GM18868 (cell line): Measurements from ENCODE around the gene GIPC3.

Source experiments
- ATAC-seq: cut with Tn5 transposase; IDR thresholded peaks from one replicate; pipeline ENCODE4 v1.9.1; 2021; ENCODE audit warnings: mild to moderate bottlenecking, moderate library complexity; ENCODE audit not compliant: unreplicated experiment

The GIPC3 gene, protein sequence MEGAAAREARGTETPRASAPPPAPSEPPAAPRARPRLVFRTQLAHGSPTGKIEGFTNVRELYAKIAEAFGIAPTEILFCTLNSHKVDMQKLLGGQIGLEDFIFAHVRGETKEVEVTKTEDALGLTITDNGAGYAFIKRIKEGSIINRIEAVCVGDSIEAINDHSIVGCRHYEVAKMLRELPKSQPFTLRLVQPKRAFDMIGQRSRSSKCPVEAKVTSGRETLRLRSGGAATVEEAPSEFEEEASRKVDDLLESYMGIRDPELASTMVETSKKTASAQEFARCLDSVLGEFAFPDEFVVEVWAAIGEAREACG

DNA sequence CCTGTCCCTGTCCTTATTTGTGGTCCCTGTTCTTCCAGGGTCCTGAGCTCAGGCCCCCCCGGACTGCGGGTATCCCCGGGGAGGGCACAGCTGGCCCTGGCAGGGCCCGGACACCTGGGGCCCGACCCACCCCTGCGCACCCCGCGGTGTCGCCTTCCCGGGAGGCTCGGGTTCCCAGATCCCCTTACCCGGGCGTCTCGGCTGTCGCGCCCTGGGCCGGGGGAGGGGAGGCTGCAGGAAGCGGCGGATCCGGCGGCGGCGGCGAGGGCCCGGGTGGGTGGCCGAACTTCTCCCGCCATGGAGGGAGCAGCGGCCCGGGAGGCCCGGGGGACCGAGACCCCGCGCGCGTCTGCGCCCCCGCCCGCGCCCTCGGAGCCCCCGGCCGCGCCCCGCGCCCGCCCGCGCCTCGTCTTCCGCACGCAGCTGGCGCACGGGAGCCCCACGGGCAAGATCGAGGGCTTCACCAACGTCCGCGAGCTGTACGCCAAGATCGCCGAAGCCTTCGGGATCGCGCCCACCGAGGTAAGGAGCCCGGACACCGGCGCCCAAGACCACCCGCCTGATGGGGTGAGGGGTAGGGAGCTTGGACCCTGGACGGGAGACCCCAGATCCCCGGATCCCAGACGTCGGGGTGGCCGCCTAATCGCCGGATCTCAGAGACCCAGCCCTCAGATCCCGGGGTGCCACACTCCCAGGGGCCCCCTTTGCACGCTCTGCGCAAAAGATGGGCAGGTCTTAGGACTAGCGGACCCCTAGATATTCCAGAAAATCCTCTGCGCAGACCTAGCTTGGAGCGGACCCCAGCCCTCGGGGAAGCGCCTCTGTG is at the start of gene GIPC3:
TSS of gene GIPC3 (plus strand) at position 178 of the 826 bp plus-strand sequence. CDS start at position 298, 120 bp downstream.
- no peak for ATAC-seq

DNA sequence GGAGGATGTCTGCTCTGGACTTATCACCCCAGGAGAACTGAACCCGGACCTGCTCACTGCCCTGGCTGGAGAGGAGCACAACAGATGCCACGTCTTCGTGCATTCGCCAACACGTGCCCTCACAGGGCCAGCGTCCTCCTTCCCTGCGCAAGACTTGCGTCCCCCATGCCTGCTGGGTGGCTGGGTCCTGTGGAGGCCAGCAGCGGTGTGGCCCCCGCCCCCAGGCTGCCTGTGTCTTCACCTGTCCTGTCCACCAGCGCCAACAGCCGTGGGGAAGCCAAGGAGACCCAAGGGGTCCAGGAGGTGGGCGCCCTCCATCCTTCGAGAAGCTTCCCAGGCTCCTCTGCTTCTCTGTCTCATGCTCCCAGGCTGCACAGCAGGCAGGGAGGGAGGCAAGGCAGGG is 49.7 kb upstream of the GIPC3 start:
- no peak for ATAC-seq

DNA sequence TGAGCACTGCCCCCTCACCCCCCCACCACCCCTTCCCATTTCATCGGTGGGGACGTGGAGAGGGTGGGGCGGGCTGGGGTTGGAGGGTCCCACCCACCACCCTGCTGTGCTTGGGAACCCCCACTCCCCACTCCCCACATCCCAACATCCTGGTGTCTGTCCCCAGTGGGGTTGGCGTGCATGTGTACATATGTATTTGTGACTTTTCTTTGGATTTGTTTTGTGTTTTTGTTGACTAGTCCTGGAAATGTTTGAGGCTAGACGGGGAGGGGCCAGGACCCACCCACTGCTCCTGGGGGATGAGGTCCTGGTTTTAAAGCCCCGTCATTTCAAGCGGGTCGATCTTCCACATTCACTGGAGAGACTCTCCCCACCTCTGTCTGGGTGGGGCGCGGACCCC is 49.3 kb upstream of the GIPC3 start:
- no peak for ATAC-seq

DNA sequence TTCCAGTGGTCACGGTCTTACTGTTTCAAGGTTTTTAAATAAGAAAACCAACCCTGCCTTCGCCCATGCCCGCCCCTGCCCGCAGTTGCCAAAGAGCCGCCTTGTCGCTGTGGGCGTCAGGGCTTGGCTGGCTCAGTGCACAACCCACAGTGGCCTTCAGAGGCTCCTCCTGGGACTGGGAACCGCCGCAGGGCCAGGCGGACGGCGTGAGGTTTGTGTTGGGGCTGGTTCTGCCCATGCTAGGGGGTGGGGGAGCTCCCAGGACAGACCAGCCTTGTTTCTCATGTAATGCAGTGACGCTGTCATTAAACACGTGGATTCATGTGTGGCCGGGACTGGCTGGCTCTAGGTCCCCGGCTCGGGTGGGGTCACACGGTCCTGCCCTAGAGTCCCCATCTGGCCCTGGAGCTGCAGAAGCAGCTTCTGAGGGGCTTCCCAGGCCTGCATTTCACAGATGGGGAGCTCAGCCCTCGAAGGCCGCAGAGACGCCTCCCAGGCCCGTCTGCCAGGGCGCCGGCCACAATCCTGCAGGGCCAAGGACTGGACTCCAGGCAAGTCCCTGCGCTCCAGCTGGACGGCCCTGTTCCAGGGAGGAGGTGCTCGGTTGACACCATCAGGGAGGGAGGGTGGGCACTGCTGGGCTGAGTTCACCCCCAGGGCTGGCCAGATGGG is 48.7 kb upstream of the GIPC3 start:
- ATAC-seq, result no peak

DNA sequence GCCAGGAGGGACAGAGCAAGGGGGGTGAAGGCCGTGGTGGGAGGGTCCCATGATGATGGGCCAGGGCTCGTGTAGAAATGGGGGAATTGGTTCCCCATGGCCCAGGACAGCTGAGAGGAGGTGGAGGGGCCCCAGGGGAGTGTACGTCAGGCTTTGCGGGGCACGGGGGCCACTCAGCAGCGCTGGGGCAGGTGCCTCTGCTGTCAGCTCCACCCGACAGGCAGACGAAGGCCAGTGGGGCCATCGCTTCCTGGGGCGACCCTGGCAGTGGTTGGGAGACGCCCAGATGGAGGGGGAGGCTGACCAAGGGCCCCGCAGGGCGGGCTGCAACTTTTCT is 48.2 kb upstream of the GIPC3 start:
- no peak for ATAC-seq

DNA sequence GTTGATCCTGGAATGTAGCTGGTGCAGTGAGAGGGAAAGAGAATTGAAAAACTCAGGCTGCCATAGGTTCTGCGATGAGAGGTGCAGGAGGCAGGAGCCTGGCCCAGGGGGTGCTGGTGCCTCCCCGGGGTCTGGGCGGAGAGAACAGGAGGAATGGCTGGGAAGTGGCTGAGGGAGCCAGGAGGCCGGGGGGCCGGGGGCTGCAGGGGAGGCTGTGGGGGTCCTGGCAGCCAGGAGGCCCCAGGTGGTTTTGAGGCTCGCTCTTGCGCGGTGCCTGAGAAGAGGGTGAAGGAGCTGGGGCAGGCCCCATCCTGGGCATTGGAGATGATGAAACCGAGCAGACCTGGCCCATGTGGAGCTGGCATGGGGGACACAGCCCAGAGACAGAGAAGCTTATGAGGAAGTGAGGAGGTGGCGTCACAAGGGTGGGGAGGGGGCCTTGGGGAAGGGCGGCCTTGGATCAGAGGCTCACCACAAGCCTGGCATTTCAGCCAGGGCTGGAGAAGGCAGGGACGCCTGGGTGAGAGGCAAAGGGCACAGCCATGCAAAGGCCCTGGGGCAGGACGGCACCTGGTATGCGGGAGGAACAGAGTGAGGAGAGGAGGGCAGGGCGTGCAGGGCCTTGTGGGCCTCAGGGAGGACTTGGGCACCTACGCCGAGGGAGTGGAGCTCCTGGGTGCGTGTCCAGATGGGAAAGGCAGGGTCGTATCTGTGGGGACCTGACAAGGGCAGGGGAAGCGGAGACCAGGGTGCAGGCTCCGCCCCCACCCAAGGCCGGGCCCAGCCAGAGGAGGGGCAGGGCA is 47.6 kb upstream of the GIPC3 start:
- ATAC-seq, result no peak

DNA sequence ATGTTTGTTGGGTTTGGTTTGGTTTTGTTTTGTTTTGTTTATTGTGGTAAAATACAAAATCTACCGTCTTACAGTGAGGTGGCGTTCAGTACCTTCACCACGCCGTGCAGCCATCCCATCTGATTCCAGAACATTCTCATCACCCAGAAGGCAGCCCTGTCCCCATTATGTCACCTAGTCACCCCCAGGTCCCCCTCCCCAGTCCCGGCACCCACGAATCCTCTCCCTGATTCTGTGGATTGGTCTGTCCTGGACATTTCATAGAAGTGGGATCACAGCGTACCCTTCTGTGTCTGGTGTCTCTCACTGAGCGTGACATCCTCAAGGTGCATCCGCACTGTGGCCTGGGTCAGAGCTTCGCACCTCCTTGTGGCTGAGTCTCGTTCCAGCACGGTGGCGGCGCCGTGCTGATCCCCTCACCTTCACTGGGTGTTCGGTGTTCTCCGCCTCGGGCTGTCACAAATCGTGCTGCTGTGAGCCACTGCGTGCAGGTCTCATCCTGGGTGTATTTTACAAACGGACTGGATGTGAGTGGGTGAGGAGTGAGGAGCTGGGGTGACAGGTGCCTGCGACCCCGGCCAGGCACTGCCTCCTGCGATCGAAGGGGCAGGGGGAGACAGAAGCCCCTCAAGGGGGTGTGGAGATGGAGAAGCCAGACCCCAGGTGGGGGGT is 46.9 kb upstream of the GIPC3 start:
- no peak for ATAC-seq

DNA sequence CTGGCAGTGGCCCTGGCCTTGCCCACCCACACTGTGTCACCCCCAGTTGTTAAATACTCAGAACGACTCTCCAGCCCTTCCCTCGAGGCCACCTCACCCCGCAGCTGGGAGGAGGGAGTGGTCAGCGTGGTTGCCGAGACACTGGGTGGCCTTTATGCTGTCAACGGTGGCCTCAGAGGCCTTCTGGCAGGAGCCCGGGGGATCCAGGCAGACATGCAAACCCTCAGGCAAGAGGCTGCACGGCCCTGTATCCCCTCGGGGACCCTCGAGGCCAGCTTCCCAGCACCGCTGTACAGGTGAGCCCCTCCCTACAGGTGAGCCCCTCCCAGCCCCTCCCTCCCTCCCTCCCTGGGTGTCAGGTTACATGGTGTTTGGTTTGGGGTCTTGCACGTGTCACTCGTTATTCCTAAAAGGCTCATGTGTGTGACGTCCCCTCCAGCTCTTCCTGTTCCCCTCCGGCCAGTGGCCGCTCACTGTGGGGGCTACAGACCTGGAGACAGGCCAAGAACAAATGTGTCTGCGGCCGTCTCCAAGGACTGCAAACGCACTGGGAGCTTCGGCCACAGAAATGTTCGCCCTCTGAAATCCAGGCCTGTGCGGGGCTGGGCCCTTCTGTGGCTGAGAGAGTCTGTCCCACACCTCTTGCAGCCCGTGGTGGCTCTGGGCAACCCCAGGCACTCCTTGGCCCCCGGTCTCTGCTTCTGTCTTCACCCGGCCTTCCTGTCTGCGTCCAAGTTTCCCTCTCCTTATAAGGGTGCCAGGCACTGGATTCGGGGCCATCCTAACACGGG is 46.1 kb upstream of the GIPC3 start, which contains the start of gene TEKTIP1:
TSS of gene TEKTIP1 (plus strand) at position 210 of the 791 bp plus-strand sequence. CDS start at position 214, 4 bp downstream.
- no peak for ATAC-seq

DNA sequence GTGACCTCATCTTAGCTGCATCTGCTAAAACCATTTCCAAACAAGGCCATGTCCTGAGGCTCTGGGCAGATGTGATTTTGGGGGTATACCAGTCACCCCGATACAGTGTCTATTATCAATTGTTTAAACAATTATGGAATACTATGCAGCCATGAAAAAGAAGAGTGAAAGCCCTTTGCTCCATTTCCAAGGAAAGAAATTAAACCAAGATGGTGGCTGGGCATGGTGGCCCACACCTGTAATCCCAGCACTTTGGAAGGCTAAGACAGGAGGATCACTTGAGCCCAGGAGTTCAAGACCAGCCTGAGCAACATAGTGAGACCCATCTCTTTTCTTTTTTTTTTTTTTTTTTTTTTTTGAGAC is 45.5 kb upstream of the GIPC3 start:
- no peak for ATAC-seq

DNA sequence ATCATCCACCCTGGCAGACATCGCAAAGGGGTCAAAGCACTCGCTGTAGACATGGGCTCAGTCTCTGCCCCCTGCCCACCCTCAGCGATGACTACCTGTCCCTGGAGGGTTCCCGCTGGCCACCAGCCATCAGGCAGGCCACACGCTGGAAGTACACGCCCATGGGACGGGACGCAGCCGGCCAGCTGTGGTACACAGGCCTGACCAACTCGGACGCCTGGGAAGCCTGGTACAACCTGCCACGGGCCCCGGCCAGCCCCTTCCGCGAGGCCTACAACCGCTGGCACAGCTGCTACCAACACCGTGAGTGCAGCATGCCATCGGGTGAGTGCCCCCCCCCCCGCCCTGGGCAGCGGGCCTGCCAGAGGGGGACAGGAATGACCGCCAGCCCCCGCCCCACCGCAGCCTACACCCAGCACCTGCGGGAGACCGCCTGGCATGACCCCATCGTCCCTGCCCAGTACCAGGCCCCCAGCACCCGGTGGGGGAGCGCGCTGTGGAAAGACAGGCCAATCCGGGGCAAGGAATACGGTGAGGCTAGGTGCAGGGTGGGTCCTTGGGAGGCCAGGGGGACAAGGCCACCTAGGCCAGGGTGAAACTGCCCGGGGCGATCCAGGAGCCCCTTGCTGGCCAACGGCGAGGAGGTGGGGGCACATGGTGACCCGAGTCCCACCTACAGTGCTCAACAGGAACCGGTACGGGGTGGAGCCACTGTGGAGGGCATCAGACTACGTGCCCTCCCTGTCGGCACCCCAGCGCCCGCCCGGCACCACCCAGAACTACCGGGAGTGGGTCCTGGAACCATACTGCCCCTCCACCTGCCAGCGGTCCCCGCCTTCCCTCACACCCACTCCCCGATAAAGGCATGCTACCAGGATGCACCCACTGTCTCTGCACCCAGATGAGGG is 41.9 kb upstream of the GIPC3 start:
- no peak for ATAC-seq

DNA sequence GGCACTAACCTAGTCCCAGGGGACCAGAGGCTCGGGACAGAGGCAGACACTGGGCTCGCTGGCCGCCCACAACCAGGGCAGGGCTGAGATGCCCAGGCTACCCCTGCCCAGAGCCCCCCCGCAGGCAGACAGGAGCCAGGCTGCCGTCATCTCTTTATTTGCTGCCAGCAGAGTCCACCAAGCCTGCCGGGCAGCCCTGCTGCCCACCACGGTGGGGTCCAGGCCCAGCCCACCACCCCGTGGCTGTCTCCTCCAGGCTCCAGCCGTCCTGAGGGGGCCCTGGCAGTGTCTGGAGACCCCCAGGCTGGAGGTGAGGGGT is 41.3 kb upstream of the GIPC3 start:
- ATAC-seq, result no peak

DNA sequence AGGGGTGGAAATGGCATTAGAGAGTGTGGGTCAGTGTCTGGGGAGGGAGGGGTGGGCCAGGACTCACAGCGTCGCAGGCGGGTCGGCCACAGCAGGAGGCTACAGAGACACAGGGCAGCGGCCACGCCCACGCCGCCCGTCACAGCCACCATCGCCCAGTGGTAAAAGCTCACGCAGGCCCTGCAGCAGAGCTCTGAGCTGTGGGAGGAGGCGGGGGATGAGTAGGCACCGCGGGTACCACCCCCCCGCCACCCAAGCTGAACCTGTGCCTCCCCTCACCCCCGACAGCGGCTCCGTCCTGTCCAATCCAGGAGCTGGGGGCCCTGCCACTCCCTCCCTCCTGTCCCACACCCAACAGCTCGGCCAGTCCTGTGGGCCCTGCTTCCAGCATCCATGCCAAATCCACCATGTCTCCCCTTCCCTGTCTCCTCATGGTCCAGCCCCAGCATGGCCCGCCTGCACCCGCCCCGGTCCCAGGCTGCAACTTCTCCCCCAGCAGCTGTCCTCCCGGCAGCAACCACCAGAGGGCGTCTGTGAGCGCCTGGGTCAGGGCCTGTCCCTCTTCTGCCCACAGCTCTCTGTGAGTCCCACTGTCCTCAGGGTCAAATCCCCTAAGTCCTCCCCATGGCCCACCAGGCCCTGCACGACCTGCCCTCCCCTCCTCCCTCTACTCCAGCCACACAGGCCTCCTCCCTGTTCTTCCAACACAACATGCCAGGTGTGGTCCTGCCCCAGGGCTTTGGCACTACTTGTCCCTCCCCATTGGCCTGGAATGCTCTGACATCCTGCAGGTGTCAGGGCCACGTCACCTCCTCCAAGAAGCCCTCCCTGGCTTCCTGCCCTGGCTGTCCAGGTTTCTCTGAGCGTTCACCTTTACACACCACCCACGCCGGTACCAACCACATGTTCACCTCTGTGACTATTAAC is 40.3 kb upstream of the GIPC3 start:
- no peak for ATAC-seq

DNA sequence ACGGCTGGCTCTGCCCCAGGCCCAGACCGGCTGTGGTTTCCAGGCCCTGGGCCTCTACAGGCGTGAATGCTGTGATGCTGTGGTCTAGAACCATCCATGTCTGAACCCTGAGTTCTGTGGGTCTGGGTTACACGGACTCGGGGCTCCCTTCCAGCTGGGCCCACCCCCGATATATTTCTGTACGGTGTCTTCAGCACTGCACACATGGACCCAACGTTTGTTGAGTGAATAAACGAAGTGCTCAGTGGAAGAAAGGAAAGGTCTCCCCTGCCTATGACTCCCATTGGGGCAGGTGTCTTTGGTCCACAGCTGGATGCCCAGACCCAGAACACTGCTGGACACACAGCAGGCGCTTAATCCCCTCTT is 39.6 kb upstream of the GIPC3 start:
- ATAC-seq, result no peak

DNA sequence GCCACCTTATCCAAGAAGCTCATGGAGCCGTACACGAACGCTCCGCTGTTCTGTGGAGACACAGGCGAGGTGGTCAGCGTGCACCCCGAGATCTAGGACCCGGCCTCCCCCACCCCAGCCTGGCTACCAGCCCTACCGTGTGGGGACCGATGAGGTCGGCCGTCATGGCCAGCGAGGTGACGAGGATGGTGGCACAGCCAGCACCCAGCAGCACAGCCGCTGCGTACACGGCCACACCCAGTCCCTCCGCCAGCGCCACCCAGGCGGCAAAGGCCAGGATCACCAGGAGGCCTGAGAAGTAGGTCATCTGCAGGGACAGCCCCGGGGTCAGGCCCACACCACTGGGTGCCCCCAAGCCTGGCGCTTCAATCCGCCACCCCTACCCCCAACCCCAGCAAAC is 39.2 kb upstream of the GIPC3 start:
- ATAC-seq, result no peak

DNA sequence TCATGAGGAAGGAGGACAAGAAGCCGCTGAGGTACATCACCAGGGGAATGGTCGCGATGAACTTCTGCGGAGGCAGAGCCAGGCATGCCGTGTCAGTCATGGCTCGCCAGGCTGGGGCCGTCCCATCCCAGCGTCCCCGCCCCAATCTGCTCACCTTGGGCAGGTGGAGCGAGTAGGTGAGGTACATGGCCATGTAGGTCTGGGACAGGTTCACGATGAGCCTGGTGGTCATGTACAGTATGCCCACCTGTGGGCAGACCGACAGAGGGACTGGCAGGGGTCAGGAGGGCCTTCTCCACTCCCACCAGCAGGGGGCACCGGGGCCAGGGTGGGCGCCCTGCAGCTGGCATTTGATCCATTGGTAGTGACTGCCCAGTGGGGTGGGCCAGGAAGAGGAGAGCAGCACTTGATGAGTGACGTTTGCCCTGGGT is 38.0 kb upstream of the GIPC3 start:
- ATAC-seq, result no peak

DNA sequence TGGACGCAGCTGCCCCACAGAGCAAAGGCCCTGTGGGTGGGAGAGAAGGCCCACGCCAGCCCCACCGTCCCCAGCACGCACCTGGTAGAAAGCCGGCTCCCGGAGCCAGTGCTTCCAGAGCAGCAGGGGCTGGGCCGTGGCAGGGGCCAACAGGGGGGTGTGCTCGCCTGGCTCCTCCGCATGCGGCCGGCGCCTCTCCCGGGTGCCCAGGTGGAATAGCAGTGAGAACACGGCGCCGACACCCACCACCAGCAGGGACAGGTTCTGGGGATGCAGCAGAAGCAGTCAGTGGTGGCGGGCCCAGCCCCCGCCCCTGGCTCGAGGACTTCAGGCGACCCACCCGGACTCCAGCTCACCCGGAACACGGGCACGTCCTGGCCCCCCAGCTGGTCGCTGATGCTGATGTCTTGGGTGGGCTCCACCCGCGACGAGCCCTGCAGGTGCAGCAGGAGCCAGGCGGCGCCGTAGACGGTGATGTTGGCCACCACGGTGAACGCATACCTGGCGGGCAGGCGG is 37.5 kb upstream of the GIPC3 start:
- ATAC-seq, result no peak

DNA sequence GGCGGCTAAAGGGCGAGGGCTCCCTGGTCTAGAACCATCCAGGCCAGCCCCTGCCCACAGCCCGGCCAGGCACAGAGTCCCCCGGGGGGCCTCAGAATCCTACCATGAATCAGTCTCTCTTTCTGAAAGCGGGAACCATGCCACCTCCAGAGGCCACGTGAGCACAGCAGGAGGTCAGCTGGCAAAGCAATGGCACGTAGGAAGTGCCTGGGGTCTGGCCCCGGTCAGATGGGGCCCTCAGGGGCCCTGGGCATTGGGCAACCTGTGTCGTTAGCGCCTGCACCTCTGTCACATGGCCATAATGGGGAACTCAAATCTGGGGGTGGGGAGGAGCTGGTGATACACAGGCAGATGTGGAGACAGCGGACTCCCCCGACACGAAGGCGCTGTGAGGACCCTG is 36.7 kb upstream of the GIPC3 start:
- no peak for ATAC-seq

DNA sequence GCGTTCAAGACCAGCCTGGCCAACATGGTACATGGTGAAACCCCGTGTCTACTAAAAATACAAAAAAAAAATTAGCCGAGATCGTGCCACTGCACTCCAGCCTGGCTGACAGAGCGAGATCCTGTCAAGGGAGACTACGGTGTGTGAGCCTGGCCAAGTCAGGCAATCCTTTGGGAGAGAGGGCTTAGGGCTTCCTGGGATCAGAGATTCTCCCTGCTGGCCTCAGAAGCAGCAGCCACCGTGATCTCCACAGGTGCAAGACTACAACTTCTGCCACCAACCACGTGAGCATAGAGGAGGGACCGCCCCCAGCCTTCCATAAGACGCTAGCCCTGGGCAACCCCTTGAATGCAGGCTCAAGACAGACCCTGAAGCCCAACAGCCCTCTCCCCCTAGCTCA is 35.5 kb upstream of the GIPC3 start:
- ATAC-seq, result no peak
